ES-I3 (cell line): ENCODE measurements around the gene RAB14.
"Not testable (repeated sequence)": the region's sequence is repeated elsewhere in the genome, so short reads cannot be mapped to it uniquely, and the experiment has no call there.

Experiments used
- H3K36me3 ChIP-seq: 2 replicates; pipeline ENCODE4 v1.6.1; 2013; ENCODE audit warnings: mild to moderate bottlenecking, low read length, control low read depth, moderate library complexity; ENCODE audit not compliant: insufficient read depth
- H3K4me1 ChIP-seq: 2 replicates; pipeline ENCODE4 v1.6.1; 2013; ENCODE audit warnings: mild to moderate bottlenecking, control low read depth, low read length; ENCODE audit not compliant: insufficient read depth
- H3K9ac ChIP-seq: 2 replicates; pipeline ENCODE4 v1.6.1; 2013; ENCODE audit warnings: low read depth, mild to moderate bottlenecking, low read length, moderate library complexity
- H3K9me3 ChIP-seq: 2 replicates; pipeline ENCODE4 v1.6.1; 2013; ENCODE audit warnings: mild to moderate bottlenecking, low read length, moderate library complexity; ENCODE audit not compliant: control insufficient read depth, insufficient read depth

The RAB14 gene

GRCh38 chr9:121189660-121190059 is 12.0 kb downstream of the RAB14 start:
- H3K4me1 ChIP-seq = no peaks in the 10 kb centered on the region
- H3K9ac ChIP-seq = no peak overlapping the region
- H3K9me3 ChIP-seq = no peaks in the 10 kb centered on the region
- H3K36me3 ChIP-seq = no peaks in the 10 kb centered on the region

- no peaks in the 10 kb centered on the region for H3K4me1 ChIP-seq
- no peaks in the 10 kb centered on the region for H3K9me3 ChIP-seq
- H3K36me3 ChIP-seq = no peaks in the 10 kb centered on the region
- H3K9ac ChIP-seq = no peak overlapping the region
Observed at GRCh38 chr9:121189006-121189405, 12.7 kb downstream of the RAB14 start.

GRCh38 chr9:121187636-121188305 is 13.9 kb downstream of the RAB14 start:
- H3K9me3 ChIP-seq = no peaks in the 10 kb centered on the region
- no peaks in the 10 kb centered on the region for H3K36me3 ChIP-seq
- no peaks in the 10 kb centered on the region for H3K4me1 ChIP-seq
- H3K9ac ChIP-seq = no peak overlapping the region

- Histone ChIP-seq H3K9ac (no peak overlapping the region), H3K9me3 (no peaks in the 10 kb centered on the region), H3K4me1 (no peaks in the 10 kb centered on the region), H3K36me3 (no peaks in the 10 kb centered on the region; the same call in 1 of the 2 replicates)
Observed at GRCh38 chr9:121185774-121186403, 15.8 kb downstream of the RAB14 start.

GRCh38 chr9:121185178-121185745 is 16.4 kb downstream of the RAB14 start:
- Histone ChIP-seq H3K4me1 (no peaks in the 10 kb centered on the region), H3K9me3 (no peaks in the 10 kb centered on the region; the same call in 1 of the 2 replicates), H3K9ac (no peak overlapping the region), H3K36me3 (no peaks in the 10 kb centered on the region; the same call in 1 of the 2 replicates)

GRCh38 chr9:121184463-121184862 is 17.2 kb downstream of the RAB14 start:
- Histone ChIP-seq H3K9me3 (no peaks in the 10 kb centered on the region; the same call in 1 of the 2 replicates), H3K4me1 (no peaks in the 10 kb centered on the region), H3K36me3 (no peaks in the 10 kb centered on the region; the same call in 1 of the 2 replicates), H3K9ac (no peak overlapping the region)

GRCh38 chr9:121183666-121184423 is 17.8 kb downstream of the RAB14 start:
- H3K4me1 ChIP-seq = no peaks in the 10 kb centered on the region
- no peak overlapping the region for H3K9ac ChIP-seq
- H3K9me3 ChIP-seq = no peaks in the 10 kb centered on the region; the same call in 1 of the 2 replicates
- peaks cover 2% of the 10 kb centered on the region for H3K36me3 ChIP-seq

GRCh38 chr9:121182989-121183388 is 18.7 kb downstream of the RAB14 start:
- Histone ChIP-seq H3K36me3 (peaks cover 4% of the 10 kb centered on the region), H3K4me1 (no peaks in the 10 kb centered on the region), H3K9me3 (no peaks in the 10 kb centered on the region; the same call in 1 of the 2 replicates), H3K9ac (no peak overlapping the region)

GRCh38 chr9:121182101-121182836 is 19.4 kb downstream of the RAB14 start:
- Histone ChIP-seq H3K9ac (no peak overlapping the region), H3K9me3 (no peaks in the 10 kb centered on the region; the same call in 1 of the 2 replicates), H3K4me1 (no peaks in the 10 kb centered on the region), H3K36me3 (peaks cover 4% of the 10 kb centered on the region)

GRCh38 chr9:121179930-121180681 is 21.6 kb downstream of the RAB14 start:
- Histone ChIP-seq H3K9me3 (no peaks in the 10 kb centered on the region; the same call in 1 of the 2 replicates), H3K9ac (no peak overlapping the region), H3K4me1 (no peaks in the 10 kb centered on the region), H3K36me3 (peaks cover 4% of the 10 kb centered on the region)

- not testable (repeated sequence) for H3K4me1 ChIP-seq, H3K36me3 ChIP-seq, H3K9me3 ChIP-seq, H3K9ac ChIP-seq
Observed at GRCh38 chr9:121179373-121179721, 22.3 kb downstream of the RAB14 start.

- peaks cover 4% of the 10 kb centered on the region for H3K36me3 ChIP-seq
- no peaks in the 10 kb centered on the region for H3K4me1 ChIP-seq
- H3K9ac ChIP-seq = no peak overlapping the region
- H3K9me3 ChIP-seq = no peaks in the 10 kb centered on the region; the same call in 1 of the 2 replicates
Observed at GRCh38 chr9:121178676-121179372, 22.8 kb downstream of the RAB14 start.

- Histone ChIP-seq H3K36me3 (peaks cover 5% of the 10 kb centered on the region), H3K9me3 (no peaks in the 10 kb centered on the region), H3K9ac (no peak overlapping the region), H3K4me1 (no peaks in the 10 kb centered on the region)
Observed at GRCh38 chr9:121173501-121173900, 28.2 kb downstream of the RAB14 start.
